HuH-7.5 (cell line): ENCODE data around the gene DNAL1.
"Not testable (repeated sequence)": the region's sequence is repeated elsewhere in the genome, so short reads cannot be mapped to it uniquely, and the experiment has no call there.

Experiments
- DNase-seq: peaks from one replicate; pipeline ENCODE4 v3.0.0; 2011; ENCODE audit warnings: low spot score

The DNAL1 gene, protein sequence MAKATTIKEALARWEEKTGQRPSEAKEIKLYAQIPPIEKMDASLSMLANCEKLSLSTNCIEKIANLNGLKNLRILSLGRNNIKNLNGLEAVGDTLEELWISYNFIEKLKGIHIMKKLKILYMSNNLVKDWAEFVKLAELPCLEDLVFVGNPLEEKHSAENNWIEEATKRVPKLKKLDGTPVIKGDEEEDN

DNA sequence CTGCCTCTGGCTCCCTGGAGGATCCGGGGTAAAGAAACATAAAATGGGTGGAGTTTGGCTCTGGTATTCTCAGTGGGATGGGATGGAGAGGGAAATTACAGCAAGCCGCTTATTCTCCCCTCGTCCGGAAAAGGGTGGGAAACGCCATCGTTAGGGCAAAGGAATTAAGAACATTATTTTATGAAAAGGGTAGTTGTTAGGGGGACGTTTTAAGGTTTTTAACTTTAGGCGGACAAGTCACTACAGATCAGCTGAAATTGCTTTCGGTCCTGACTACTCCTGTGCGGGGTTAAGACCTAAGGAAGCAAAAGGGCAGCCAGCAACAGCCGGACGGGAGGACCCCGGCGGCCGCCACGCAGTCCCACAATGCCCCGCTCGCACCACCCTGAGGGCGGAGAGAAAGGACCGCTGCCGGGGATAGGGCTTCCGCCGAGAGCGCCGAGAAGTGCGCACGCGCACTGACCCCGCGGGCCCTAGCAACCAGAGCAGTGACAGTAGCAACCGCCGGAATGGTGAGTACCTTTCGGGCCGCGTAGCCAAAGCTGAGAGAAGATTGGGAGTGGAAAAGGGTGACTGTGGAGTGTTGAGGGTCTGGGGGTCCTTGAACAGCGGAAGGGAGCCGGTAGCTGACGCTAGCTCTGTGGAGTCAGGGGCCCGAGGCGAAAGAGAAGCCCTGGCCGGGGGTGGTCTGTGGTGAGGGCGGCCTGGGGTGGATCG is at the start of gene DNAL1:
DNAL1 (plus strand) TSS at position 456 of the 717 bp plus-strand sequence; CDS start at position 510, 54 bp downstream.
- peak; percentile 88 for DNase-seq

DNA sequence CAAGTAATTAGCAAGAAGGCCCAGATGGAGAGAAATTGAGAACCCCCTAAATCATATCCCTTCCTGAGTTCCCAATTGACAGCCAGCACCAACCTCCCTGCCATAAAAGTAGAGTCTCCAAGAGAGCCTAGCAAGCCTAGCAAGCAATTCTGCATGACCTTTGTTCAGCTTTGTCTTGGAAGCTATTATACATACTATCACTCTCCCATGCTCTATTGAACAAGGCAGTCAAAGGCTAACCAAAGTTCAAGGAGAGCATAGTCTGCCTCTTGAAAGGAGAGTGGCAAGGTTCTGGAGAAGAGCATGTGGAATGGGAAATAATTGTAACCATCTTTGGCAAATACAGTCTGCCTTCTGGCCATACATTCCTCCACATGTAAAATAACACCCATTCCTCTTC is 45.3 kb upstream of the DNAL1 start:
- no peak for DNase-seq

DNA sequence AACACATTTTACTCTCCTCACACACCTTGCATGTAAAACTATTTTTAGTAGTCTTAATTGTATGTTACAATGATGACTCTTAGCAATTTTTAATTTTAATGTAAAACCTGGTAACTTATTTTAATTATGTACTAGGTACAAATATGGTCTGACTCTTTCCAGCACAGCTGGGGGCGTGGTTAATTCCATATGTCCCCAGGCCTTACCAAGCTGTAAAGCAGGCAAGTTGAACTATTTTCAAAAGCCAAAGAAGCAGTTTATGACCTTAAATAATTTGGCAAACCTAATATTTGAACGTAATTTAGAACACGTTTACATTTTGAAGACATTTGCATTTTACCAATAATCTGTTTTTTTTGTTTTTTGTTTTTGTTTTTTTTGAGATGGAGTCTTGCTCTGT is 41.8 kb upstream of the DNAL1 start:
- no peak for DNase-seq

DNA sequence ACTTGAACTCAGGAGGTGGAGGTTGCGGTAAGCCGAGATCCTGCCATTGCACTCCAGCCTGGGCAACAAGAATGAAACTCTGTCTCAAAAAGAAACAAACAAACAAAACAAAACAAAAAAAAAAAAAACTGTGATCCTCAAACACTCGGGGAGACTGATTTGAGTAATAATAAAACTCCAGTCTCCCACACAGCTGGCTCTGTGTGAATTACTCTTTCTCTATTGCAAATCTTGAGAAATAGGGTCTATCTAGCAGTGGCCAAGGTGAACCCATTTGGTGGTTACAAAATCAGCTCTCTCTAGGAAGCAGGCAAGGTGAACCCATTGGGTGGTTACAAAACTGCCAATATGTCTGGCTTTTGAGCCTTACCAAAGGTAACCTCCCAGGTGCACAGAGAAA is 38.5 kb upstream of the DNAL1 start:
- no peak for DNase-seq

DNA sequence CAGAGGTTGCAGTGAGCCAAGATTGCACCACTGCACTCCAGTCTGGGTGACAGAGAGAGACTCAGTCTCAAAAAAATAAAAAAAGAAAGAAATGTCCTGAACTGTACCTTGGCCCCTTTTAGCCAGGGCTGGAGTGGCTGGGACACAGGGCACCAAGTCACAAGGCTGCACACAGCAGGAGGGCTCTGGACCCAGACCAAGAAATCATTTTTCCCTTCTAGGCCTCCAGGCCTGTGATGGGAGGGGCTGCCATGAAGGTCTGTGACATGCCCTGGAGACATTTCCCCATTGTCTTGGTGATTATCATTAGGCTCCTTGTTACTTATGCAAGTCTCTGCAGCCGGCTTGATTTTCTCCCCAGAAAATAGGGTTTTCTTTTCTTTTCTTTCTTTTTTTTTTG is 37.5 kb upstream of the DNAL1 start:
- no peak for DNase-seq

DNA sequence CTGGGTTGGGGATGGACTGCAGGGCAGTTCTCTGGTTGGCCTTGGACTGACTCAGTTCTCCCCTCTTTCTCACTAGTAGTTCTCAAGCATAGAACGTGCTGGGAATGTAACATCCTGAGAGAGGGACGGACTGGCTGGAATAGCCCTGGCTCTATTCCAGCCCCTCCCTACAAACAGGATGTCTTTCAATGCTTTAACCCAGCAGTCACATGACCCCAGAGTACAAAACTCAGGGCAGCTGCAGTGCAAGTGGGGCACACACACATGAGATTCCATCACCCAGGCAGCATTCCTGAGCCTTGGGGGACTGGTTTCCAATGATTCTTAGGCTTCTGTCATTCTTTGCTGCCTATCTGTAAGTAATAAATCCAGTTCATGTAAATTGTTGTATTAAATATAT is 34.1 kb upstream of the DNAL1 start:
- no peak for DNase-seq

DNA sequence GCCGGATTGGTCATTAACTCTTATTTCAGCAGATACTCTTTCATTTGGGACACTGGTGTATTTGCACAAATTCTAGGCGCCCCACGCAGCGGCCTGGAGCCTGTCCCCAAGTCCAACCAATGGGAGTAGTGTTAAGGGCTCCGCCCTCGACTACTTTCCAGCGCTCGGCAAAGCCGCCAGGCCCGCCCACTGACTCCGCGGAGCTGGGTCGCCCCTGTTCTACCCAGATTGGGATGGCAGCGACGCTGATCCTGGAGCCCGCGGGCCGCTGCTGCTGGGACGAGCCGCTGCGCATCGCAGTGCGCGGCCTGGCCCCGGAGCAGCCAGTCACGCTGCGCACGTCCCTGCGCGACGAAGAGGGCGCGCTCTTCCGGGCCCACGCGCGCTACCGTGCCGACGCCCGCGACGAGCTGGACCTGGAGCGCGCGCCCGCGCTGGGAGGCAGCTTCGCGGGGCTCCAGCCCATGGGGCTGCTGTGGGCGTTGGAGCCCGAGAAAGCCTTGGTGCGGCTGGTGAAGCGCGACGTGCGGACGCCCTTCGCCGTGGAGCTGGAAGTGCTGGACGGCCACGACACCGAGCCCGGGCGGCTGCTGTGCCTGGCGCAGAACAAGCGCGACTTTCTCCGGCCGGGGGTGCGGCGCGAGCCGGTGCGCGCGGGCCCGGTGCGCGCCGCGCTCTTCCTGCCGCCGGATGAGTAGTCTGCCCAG is 32.3 kb upstream of the DNAL1 start, which contains the start of gene ACOT6:
ACOT6 (plus strand) TSS at position 179 of the 707 bp plus-strand sequence; CDS start at position 234, 55 bp downstream.
- DNase-seq, result peak; percentile 75

DNA sequence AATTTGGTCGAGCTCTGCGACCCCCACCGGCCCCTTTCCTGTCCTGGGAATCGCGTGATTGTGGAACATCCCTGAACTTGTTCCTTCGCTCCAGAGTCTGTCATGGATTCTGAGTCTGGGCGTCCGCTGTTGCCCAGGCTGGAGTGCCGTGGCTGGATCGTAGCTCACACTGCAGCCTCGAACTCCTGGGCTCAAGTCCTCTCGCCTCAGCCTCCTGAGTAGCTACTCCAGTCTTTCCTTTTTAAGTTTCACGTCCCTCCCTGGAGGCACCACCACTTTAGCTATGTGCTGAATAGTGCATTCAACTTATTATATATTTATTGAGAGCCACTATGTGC is 31.8 kb upstream of the DNAL1 start:
- DNase-seq, result peak; percentile 33

DNA sequence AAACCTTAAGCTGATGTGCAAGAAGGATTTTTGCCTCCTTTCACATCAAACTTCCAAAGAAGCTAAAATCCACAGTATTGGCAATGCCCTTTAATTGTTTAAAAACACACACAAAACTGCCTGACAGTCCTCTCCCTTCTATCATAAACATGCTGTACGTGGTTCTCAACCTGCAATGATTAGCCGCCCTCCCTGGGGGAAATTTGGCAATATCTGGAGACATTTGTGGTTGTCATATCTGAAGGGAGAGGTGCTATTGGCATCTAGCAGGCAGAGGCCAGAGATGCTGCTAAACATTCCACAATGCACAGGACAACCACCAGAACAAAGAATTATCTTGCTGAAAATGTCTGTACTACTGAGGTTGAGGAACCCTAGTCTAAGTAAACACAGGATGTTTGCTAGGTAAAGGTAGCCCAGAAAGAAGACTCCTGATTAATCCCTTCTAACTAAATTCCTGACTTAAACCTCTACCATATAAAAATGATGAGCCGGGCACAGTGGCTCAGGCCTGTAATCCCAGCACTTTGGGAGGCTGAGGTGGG is 31.3 kb upstream of the DNAL1 start:
- no peak for DNase-seq

DNA sequence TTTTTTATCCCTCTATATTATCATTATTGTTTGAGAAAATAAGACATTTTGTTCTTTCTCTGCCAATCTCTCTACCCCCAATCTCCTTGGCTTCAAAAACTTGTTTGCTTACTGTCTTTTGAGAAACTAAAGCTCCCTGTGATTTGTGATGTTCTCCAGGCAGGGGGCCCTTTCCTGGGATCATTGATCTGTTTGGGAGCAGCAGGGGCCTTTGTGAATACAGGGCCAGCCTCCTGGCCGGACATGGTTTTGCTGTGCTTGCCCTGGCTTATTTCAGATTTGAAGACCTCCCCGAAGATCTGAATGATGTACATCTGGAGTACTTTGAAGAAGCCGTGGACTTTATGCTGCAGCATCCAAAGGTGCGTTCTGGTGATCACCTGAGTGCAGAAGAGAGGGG is 28.0 kb upstream of the DNAL1 start:
- no peak for DNase-seq

DNA sequence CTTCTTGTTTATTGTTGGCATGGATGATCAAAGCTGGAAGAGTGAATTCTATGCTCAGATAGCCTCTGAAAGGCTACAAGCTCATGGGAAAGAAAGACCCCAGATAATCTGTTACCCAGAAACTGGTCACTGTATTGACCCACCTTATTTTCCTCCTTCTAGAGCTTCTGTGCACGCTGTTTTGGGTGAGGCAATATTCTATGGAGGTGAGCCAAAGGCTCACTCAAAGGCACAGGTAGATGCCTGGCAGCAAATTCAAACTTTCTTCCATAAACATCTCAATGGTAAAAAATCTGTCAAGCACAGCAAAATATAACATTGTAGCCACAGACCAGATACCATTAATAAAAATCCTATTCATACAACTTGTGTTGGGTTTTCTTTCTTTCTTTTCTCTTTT is 25.3 kb upstream of the DNAL1 start:
- DNase-seq, result no peak

DNA sequence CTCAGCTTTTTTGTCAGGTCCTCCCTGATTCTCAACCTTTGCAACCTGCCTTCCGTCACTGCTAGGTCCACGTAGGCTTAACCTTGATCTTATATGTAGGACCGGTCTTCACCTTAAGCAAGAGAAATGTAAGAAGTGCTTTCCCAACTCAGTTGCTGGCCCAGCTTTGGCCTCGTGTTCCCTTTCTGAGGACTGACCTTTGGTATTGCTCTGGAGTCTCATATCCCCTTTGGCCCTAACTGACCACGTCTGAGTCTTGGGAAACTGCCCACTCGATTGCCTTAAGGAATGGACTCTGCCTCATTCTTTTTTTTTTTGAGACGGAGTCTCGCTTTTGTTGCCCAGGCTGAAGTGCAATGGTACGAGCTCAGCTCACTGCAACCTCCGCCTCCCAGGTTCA is 24.5 kb upstream of the DNAL1 start:
- no peak for DNase-seq

DNA sequence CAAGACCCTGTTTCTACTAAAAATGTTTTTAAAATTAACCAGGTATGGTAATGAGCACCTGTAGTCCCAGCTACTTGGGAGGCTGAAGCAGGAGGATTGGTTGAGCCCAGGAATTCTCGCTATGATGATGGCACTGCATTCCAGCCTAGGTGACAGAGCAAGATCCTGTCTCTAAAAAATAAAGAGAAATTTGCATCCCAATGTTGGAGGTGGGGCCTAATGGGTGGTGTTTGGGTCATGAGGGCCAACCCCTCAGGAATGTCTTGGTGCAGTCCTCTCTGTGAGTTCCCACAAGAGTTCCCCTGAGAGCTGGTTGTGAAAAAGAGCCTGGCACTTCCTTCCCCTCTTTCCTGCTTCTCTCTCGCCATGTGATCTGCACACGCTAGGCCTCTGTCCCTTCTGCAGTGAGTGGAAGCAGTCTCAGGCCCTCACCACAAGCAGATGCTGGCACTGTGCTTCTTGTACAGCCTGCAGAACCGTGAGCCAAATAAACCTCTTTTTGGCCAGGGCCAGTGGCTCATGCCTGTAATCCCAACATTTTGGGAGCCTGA is 21.2 kb upstream of the DNAL1 start:
- no peak for DNase-seq

DNA sequence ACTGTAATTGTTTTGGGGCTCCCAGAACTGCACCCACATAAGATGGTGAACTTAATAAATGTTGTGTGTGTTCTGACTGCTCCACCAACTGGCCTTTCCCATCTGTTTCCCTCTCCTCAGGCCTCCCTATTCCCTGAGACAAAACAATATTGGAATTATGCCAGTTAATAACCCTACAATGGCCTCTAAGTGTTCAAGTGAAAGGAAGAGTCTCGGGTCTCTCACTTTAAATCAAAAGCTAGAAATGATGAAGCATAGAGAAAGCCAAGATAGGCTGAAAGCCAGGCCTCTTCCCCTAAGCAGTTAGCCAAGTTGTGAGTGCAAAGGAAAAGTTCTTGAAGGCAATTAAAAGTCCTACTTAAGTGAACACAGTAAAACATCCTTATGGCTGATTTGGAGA is 19.1 kb upstream of the DNAL1 start:
- no peak for DNase-seq

DNA sequence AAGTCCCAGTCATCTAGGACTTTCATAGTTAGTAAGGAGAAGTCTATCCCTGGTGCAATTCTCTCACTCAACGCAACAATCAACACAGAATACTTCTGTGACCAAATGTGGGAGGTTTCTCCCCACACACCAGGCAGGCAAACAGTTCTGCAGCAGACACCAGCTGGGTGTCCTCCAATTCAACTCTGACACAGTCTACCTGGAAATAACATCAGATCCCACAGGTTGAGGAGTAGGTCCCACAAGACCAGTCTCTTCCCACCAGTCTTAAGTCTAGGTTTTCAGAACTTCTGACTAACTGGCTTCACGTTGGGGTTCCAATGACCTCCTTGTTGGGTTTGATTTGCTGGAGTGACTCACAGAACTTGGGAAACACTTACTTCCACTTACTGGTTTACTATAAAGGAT is 17.6 kb upstream of the DNAL1 start:
- no peak for DNase-seq

DNA sequence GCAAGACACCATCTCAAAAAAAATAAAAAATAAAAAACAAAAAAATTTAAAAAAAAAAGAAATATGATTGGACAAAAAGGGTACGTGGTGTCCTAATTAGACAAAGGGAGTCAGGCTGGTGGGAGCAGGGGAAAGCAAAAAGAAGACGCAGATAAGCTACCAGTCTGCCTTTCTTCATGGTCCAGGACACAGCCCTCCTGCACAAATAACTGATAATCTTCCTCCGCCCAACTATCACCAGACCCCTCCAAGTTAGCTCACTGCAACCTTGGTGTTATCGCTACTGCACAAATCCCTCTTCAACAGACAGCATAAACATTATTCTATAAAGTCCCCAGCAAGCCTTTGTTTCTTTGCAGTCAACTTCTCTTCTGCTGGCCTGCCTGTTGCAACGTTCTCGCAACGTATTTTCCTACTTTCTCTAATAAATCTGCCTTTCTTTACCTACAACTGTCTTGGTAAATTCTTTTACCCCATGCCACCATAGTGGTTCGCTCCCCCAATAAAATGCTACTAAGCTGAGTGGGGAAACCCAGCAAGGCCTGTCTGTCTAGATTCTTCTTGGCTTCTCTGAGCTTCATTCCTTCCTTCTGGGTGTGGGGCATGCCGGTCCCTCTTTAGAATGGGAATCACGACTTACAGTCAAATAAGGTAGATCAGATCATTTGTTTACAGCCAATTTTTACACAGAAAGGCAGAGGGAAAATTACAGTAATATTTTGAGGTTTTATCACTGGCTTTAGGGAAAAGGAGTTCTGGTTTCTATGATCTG is 14.6 kb upstream of the DNAL1 start:
- no peak for DNase-seq

DNA sequence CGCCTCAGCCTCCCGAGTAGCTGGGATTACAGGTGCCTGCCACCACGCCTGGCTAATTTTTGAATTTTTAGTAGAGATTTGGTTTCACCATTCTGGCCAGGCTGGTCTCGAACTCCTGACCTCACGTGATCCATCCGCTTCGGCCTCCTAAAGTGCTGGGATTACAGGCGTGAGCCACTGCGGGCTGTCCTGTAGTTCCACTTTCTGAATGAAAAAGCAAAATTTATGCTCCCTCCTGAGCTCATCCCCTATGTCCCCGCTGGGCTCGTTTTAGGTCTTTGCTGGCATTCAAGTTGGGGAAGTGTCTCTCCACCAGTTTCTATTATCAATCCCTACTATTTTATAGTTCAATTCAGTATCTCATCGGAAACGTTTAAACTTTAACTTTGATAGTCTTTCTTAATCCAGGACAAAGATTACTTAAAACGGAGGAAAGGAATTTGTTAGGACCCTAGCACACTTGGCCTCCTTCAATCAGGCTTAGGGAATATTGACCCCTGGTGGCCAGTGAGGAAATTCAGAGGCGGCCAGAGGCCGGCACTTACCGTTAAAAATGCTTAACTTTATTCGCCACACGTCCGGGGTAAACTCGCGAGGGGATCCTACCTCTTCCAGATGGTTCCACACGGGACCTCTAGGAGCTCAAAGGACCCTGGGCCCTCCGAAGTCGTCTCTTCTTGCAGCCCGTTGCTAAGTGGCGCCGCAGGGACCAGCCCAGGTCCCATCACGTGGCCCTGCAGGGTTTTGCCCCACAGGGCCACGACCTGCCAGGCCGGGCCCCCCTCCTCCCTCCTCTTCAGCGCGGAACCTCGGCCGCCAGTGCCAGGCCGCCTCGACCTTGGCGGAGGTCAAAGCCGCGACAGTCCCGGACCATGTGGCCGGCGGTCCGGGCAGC is 11.4 kb upstream of the DNAL1 start:
- DNase-seq, result peak; percentile 49

DNA sequence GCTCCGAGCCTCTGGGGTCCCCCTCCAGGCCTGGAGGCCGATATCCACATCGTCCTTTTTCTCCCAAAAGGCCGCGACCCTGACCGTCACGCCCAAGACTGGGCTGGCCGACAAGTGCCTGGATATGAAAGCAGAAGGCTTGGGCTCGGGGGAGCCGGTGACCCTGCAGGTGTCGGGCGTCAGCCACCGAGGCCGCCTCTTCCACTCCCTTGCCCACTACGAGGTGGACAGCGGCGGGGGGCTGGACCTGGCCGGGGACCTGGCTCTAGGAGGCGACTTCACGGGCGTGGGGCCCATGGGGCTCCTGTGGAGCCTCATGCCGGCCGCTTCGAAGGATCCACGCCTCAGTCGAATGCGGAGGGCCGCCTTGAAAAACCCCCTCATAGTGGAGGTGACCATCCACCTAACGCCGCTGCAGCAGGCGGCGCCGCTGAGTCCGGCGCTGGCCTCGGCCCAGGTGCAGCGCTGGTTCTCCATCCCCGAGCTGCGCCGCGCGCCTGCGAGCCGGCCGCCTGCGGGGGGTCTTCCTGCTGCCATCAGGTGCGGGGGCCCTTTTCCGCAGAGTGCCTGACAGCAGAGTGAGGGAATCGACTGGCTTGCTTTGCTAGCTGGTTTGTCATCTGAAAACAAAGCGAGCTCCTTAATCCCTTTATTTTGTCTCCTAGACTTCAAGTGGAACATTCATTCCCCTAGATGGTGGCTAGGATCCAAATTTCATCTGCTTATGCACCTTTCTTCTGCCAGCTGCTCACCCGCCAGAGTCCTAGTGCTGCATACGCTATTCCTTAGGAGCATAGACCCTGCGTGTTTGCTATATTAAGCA is 10.6 kb upstream of the DNAL1 start:
- DNase-seq, result no peak

DNA sequence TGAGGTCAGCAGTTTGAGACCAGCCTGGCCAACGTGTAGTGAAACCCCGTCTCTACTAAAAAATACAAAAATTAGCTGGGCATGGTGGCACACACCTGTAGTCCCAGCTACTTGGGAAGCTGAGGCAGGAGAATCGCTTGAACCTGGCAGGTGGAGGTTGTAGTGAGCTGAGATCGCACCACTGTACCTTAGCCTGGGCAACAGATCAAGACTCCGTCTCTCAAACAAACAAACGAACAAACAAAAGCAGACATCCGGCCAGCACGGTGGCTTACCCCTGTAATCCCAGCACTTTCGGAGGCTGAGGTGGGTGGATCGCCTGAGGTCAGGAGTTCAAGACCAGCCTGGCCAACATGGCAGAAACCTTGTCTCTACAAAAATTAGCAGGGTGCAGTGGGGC is 8.4 kb upstream of the DNAL1 start:
- not testable (repeated sequence) for DNase-seq

DNA sequence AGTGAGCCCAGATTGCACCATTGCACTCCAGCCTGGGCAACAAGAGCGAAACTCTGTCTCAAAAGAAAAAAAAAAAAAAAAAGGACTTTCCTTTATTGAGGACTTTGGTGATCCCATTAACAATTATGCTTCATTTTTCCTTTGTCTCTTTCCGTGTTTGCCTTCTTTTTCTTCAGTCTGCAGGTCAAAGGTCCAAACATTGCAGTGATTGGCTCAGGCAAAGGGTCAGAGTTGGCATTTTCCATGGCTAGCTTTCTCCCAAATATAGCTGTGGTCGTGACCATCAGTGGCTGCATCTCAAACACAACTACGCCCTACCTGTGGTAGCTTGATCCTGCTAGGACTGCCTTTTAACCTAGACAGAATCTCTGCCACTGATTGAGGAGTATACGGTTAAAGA is 7.0 kb upstream of the DNAL1 start:
- no peak for DNase-seq
